Stimulated activated CD8-positive, alpha-beta memory T cell treated with anti-CD3 and anti-CD28 coated beads, Interleukin-12 subunit alpha, Interleukin-12 subunit beta, amount 100 ng/mL, for 4 hours (primary cell): ENCODE measurements around the gene DNAJC10.
"Not testable (repeated sequence)": the region's sequence is repeated elsewhere in the genome, so short reads cannot be mapped to it uniquely, and the experiment has no call there.

Experiments used
- DNase-seq: peaks from one replicate; pipeline ENCODE4 v3.0.0-alpha.2; 2020; ENCODE audit warnings: low read depth

Gene DNAJC10

DNA sequence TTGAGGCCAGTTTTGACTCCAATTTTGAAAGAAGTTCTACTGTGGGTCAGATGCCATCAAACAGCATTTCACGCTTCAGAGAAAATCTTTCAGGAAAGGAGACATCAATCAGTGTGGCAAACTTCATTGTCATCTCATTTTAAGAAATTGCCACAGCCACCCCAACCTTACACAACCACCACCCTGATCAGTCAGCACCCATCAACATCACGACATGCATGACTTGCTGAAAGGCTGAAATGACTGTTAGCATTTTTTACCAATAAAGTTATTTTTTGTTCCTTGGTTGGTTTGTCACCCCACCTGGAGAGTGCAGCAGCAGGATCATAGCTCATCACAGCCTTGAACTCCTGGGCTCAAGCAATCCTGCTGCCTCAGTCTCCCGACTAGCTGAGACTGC lies 10.4 kb downstream of the DNAJC10 start:
- DNase-seq = no peak

- DNase-seq = no peak
These were observed 12.0 kb downstream of the DNAJC10 start for GRCh38 chr2:182728014-182728413.

DNA sequence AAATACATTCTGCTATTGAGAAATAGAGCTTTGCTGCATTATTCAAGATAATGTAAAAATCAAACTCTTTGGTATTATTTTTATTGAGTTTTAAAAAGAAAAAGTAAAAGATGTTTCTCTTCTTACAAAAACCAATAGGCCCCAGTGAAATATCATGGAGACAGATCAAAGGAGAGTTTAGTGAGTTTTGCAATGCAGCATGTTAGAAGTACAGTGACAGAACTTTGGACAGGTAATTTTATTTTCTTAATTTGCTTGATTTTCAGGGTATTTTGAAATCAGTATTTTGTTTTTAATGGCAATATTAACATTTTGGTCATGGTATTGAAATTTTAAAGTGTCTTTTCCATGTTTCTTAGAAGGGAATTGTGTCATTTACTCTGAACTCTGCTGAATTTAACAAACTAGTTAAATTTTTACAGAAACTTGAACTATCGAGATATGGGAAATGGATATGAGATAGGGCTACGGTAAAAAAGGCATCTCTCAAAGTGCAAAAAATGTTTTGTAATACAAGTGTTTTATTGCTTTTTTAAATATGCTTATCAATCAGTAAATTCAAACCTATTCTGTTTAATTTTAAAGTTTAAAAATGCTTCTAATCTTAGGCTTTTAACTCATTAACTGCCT lies 13.8 kb downstream of the DNAJC10 start:
- no peak for DNase-seq

DNA sequence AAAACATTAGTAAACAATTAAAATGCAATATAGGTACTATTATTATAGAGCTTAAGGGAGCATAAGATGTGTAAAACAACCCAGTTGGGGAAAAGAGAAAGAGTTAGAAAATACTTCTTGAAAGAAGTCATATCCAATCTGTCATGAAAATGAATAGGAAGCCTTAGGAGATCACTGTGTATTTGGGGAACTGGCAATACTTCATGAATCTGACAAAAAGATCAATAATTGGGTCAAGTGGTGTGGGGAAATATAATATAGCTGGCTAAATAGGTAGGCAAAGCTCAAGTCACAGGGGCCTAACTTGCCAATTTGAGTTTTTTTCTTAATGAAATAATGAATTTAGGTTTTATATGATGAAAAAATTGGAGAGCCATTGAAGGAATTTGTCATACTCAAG lies 14.4 kb downstream of the DNAJC10 start:
- no peak for DNase-seq

DNA sequence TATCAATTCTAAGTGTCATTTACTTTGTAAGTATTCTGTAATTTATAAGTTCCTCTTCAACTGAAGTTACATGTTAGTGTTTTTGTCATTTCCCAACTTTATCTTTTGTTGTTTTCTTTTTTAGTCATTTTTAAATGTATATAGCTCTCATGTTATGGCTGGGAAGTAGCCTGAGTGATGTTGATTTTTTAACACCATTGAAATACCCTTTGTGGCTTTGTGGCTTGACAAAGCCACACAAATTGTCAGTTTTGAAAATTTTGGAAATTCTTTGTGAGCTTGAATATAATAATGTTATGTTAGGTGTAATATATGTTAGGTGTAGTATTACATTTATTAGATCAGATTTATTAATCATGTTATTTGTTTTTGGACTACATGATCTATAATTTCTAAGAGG lies 16.7 kb downstream of the DNAJC10 start:
- no peak for DNase-seq

GRCh38 chr2:182733572-182733971 lies 17.5 kb downstream of the DNAJC10 start:
- no peak for DNase-seq

DNA sequence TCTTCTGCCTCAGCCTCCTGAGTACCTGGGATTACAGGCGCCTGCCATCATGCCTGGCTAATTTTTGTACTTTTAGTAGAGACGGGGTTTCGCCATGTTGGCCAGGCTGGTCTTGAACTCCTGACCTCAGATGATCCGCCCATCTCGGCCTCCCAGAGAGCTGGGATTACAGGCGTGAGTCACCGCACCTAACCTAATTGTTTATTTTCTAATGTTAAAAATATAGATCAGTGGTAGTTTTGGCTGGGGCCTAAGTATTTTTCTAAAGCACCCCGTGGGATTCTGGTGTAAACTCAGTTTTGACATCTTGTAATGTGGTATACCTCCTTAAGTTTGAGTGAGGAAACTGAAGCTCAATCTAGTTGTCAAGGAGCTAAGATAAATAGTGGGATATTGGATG lies 20.8 kb downstream of the DNAJC10 start:
- not testable (repeated sequence) for DNase-seq

DNA sequence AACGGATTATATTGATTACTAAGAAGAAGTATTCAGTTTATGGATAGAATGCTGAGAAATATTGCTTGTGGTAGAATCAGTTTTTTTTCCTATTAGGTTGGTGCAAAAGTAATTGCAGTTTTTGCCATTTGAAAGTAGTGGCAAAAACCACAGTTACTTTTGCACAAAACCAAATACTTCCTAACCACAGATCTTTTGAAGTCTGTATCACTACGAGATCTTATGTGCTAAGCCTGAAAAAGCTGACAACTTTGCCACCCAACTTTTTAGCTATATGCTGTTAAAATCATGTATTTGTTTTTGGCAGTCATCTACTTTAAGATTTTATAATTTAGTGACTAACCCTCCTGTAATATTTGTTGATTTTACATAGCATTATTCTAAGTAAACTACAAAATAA lies 24.6 kb downstream of the DNAJC10 start:
- no peak for DNase-seq

DNA sequence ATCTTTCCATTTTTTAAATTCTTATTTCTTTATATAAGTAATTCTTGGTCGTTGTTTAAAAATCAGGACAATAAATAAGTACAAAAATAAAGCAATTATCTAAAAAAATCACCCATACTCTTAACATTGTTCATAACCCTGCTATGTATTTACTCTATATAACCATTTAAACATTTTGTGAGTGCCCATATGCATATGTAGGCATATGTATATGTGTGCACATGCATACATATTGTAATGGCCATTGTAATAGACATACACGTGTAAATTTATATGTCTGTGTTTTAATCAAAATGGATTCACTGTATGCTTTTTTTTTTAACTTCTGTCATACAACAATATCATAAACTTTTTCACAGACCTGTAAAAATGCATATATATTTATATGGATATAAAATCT lies 25.6 kb downstream of the DNAJC10 start:
- DNase-seq = no peak

- no peak for DNase-seq
These were observed 28.4 kb downstream of the DNAJC10 start for GRCh38 chr2:182744490-182744889.

DNA sequence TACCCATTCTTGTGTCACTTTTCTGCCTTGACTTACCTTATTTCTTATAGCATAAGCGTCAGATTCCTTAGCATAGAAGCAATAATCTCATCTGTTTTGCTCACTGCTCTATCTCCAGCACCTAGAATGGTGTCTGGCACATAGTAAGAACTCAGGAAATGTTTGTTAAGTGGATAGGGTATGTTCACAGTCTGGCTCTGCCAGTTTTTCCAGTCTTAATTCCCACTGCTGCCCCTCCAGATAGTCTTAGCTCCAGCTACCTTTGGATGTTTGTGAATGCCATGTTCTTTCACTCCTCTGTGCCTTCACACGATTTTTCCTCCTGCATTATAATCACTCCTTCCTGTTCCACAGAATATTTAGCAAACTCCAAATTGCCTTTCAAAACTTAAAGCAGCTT lies 29.0 kb downstream of the DNAJC10 start:
- no peak for DNase-seq

DNA sequence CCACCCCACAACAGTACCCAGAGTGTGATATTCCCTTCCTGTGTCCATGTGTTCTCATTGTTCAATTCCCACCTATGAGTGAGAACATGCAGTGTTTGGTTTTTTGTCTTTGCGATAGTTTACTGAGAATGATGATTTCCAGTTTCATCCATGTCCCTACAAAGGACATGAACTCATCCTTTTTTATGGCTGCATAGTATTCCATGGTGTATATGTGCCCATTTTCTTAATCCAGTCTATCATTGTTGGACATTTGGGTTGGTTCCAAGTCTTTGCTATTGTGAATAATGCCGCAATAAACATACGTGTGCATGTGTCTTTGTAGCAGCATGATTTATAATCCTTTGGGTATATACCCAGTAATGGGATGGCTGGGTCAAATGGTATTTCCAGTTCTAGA lies 29.8 kb downstream of the DNAJC10 start:
- DNase-seq = not testable (repeated sequence)

DNA sequence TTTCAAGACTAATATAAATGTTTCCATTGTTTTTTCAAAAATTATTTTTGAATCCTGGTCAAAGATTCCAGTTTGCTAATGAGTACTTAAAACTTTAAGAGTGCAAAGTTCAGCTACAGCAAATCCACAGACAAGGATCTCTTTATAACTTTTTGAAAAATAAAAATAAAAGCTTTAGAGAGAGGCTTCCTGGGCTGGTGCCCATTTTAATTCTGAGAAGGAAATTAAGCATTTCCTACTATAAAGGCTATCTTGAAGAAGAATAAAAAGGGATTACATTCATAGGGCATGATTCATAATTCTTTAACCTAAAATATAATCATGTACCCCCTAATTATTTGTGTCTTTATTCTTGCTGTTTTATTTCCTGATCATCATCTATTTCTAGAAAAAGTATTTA lies 38.2 kb downstream of the DNAJC10 start:
- DNase-seq = no peak

GRCh38 chr2:182758379-182758778 lies 42.3 kb downstream of the DNAJC10 start:
- no peak for DNase-seq

GRCh38 chr2:182761903-182762302 lies 45.8 kb downstream of the DNAJC10 start:
- no peak for DNase-seq

DNA sequence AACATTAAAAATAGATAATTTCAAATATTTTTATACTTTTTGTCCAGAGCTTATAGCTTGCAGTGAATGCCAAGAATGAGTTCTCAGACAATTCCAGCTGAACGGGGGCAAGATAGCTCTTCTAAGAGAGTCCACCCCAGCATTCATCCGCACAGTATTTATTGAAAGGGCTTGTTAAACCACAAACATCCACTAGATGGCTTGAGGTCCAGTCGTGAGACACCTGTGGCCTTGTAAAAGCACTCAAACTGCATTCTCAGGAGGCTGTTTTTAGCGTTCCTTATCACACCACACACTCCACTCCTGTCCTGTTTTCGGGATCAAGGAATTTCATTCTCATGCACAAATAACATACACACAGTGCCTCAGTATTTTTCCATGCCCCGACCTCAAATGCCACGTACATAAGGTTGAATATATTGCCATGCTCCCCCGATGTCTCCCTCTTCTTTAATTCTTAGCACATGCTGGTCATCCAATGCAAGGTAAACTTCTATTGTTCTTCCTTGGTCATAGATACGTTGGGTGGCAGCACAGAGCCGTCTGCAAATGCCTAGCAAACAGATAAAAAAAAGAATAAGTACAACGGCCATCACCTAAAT lies 47.4 kb downstream of the DNAJC10 start:
- DNase-seq = no peak

DNA sequence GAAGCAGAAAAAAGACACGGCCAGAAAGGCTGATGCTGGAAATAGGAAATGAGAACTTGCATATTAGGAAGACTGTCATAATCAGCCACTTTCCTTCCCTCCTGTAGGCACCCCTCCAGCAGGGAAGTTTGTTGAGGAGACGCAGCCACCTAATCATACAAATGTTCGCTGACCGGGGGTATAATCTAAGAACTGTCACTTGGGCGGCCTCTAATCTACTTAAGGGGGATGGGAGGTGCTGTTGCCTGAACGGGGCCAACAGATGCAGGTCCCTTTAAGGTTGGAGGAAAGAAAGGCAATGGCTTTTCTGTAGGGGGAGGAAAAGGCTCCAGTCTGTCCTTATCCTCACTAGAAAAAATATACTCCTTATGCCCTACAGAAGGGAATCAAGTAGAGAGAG lies 50.6 kb downstream of the DNAJC10 start:
- DNase-seq = no peak

- no peak for DNase-seq
These were observed 51.5 kb downstream of the DNAJC10 start for GRCh38 chr2:182767578-182767977.

- DNase-seq = not testable (repeated sequence)
These were observed 52.9 kb downstream of the DNAJC10 start for GRCh38 chr2:182768950-182769349.

- no peak for DNase-seq
These were observed 63.3 kb downstream of the DNAJC10 start for GRCh38 chr2:182779323-182779722.

GRCh38 chr2:182781099-182781498 lies 65.0 kb downstream of the DNAJC10 start:
- not testable (repeated sequence) for DNase-seq

GRCh38 chr2:182782686-182783085 lies 66.6 kb downstream of the DNAJC10 start:
- DNase-seq = not testable (repeated sequence)

GRCh38 chr2:182784058-182784706 lies 68.1 kb downstream of the DNAJC10 start:
- DNase-seq = no peak

DNA sequence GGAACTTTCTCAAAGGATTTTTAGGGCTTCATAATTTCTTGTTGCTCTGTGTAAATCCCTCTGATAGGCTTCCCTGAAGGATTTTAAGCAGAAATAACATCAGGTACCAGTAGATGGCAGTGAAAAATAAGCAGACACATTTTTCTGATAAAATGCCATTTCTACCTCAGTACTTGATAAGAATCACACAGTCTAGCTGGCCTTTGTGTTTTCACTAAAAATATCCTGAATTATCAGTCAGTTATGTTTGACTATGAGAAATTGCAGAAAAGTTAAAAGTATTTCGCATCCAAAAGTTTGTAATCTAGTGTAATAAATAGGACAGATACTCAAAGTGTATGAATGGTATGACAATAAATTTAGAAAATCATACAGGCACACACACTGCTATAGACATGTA lies 68.7 kb downstream of the DNAJC10 start:
- DNase-seq = no peak
